ENCODE results near the gene GDF10.

DNA sequence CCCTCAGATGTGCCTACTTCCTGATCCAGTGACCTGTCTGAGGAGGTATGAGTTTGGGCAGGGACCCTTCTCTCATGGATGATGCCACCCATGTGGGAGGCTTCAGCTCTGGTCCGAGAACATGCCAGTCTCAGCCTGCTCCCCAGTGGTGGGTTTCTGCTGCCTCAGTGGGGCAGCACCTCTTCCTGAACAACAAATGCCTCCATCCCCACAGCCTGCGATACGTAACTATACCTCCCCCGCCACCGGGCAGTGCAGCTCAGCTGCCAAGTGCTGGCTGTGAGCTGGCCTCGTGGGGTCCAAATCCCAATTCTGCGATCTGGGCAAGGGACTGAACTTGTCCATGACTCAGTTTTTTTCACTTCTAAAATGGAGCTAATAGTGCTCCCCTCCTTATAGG, 3.1 kb downstream of the GDF10 start:
- TF ChIP-seq, protein P1, sequence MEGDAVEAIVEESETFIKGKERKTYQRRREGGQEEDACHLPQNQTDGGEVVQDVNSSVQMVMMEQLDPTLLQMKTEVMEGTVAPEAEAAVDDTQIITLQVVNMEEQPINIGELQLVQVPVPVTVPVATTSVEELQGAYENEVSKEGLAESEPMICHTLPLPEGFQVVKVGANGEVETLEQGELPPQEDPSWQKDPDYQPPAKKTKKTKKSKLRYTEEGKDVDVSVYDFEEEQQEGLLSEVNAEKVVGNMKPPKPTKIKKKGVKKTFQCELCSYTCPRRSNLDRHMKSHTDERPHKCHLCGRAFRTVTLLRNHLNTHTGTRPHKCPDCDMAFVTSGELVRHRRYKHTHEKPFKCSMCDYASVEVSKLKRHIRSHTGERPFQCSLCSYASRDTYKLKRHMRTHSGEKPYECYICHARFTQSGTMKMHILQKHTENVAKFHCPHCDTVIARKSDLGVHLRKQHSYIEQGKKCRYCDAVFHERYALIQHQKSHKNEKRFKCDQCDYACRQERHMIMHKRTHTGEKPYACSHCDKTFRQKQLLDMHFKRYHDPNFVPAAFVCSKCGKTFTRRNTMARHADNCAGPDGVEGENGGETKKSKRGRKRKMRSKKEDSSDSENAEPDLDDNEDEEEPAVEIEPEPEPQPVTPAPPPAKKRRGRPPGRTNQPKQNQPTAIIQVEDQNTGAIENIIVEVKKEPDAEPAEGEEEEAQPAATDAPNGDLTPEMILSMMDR (IDR thresholded peaks at IDR 0.05) = no peak
- no peak for TF ChIP-seq POLR2A (IDR thresholded peaks at IDR 0.05)

All from esophagus squamous epithelium (tissue), 4 donors.